B cell (primary cell): ENCODE data around the gene ITPRIPL2. TPM values are rescaled to one million over a fixed set of nuclear protein-coding genes. Genes with fewer than 3 reads are reported as not detected.

Experiments
- ATAC-seq: fragments of 200-7000 bp; cut with Tn5 transposase; one replicate; pipeline ENCODE4 v1.10.0; 2021; ENCODE audit warnings: low read depth, mild to moderate bottlenecking, moderate number of reproducible peaks, moderate library complexity
- CTCF ChIA-PET: fragments of 350-600 bp; sonication (Branson Sonifier 250); formaldehyde crosslinking; loops from one replicate; lab custom pipeline; 2021; ENCODE audit warnings: antibody characterized with exemption, inconsistent platforms; lab: Charles Lee
- POLR2A ChIA-PET: fragments of 350-600 bp; sonication (Branson Sonifier 250); formaldehyde crosslinking; loops from one replicate; lab custom pipeline; 2021; ENCODE audit warnings: antibody characterized with exemption; lab: Charles Lee
- DNase-seq: peaks from one replicate; pipeline ENCODE4 v3.0.0; 2013
- H2AFZ ChIP-seq: 2 replicates; pipeline ENCODE4 v1.6.1; 2012; ENCODE audit warnings: mild to moderate bottlenecking, low read depth, low read length; ENCODE audit not compliant: insufficient read depth, poor library complexity, severe bottlenecking
- H3K27ac ChIP-seq, 2 donors: 1 replicate in 1 of 2; 2 replicates in 1 of 2; pipeline ENCODE4 v1.5.1; 2012 to 2013; ENCODE audit warnings: low read length in 2 of 2, mild to moderate bottlenecking in 2 of 2, moderate library complexity in 1 of 2
- H3K27me3 ChIP-seq, 4 experiments: fragments of 200-600 bp in 1 of 4; sonication (generic) in 1 of 4; replicated peaks in 1 of 4; 1 replicate in 2 of 4; 2 replicates in 2 of 4; pipeline versions ENCODE4 v1.6.1 to v1.7.0; 2013 to 2016; ENCODE audit warnings: low read length in 3 of 4, mild to moderate bottlenecking in 2 of 4, mixed read lengths in 1 of 4, moderate library complexity in 1 of 4; ENCODE audit not compliant: insufficient read depth in 4 of 4, control insufficient read depth in 3 of 4; ENCODE audit errors: control extremely low read depth in 1 of 4
- H3K36me3 ChIP-seq, 2 experiments: replicated peaks in 1 of 2; 1 replicate in 1 of 2; 2 replicates in 1 of 2; pipeline versions ENCODE4 v1.6.1 to v1.7.1; 2013; ENCODE audit warnings: low read length in 1 of 2; ENCODE audit not compliant: insufficient read depth in 2 of 2, control insufficient read depth in 1 of 2; ENCODE audit errors: control extremely low read depth in 1 of 2, extremely low read depth in 1 of 2
- H3K4me1 ChIP-seq, 2 donors: fragments of 200-600 bp in 1 of 2; sonication (generic) in 1 of 2; 1 replicate in 1 of 2; 2 replicates in 1 of 2; pipeline versions ENCODE4 v1.5.1 to v1.6.1; 2013 to 2017; ENCODE audit warnings: low read length in 2 of 2; ENCODE audit not compliant: control insufficient read depth in 2 of 2, insufficient read depth in 2 of 2
- H3K4me2 ChIP-seq: replicated peaks from 2 replicates; pipeline ENCODE3; 2012; ENCODE audit warnings: mild to moderate bottlenecking, low read depth, low read length; ENCODE audit not compliant: poor library complexity, severe bottlenecking
- H3K4me3 ChIP-seq, 5 experiments: fragments of 200-600 bp in 1 of 5; sonication (generic) in 1 of 5; 1 replicate in 3 of 5; 2 replicates in 2 of 5; pipeline versions ENCODE4 v1.5.1 to v1.7.0; 2011 to 2016; ENCODE audit warnings: low read length in 4 of 5, mild to moderate bottlenecking in 4 of 5, low read depth in 2 of 5, control low read depth in 1 of 5, moderate library complexity in 1 of 5; ENCODE audit not compliant: insufficient read depth in 1 of 5; ENCODE audit errors: control extremely low read depth in 1 of 5, extremely low read depth in 1 of 5
- H3K79me2 ChIP-seq: fragments of 200-600 bp; sonication (generic); one replicate; pipeline ENCODE4 v1.6.0; 2016; ENCODE audit warnings: low read length; ENCODE audit not compliant: control insufficient read depth, insufficient read depth
- H3K9ac ChIP-seq: fragments of 200-600 bp; sonication (generic); 2 replicates; pipeline ENCODE4 v1.6.1; 2017; ENCODE audit warnings: mild to moderate bottlenecking, low read length, moderate library complexity
- H3K9me3 ChIP-seq, 3 donors: one replicate each; pipeline versions ENCODE4 v1.6.1 to v1.7.1; 2013; ENCODE audit warnings: low read length in 2 of 3; ENCODE audit not compliant: control insufficient read depth in 2 of 3, insufficient read depth in 1 of 3; ENCODE audit errors: control extremely low read depth in 1 of 3
- H4K20me1 ChIP-seq: 2 replicates; pipeline ENCODE4 v1.6.0; 2012; ENCODE audit warnings: mild to moderate bottlenecking, low read length; ENCODE audit not compliant: insufficient read depth, control insufficient read depth, poor library complexity, severe bottlenecking
- H3K27ac Mint-ChIP-seq: one replicate; pipeline ENCODE4 v1.8.0; 2021; ENCODE audit warnings: mixed read lengths
- H3K27me3 Mint-ChIP-seq: one replicate; pipeline ENCODE4 v1.8.0; 2021; ENCODE audit warnings: mixed read lengths
- H3K4me1 Mint-ChIP-seq: one replicate; pipeline ENCODE4 v1.8.0; 2021; ENCODE audit warnings: mixed read lengths
- H3K4me3 Mint-ChIP-seq: one replicate; pipeline ENCODE4 v1.8.0; 2021; ENCODE audit warnings: mixed read lengths
- H3K9me3 Mint-ChIP-seq: one replicate; pipeline ENCODE4 v1.8.0; 2022; ENCODE audit warnings: mixed read lengths; ENCODE audit not compliant: insufficient read depth
- EZH2 ChIP-seq: IDR thresholded peaks from 2 replicates; pipeline ENCODE4 v1.6.1; 2012; ENCODE audit warnings: borderline replicate concordance, low read depth, mild to moderate bottlenecking, moderate library complexity, low read length; ENCODE audit not compliant: insufficient read depth, poor library complexity, severe bottlenecking
- WGBS: methylation state at CpG from one replicate; pipeline ENCODE4 v1.1.5; 2013; ENCODE audit warnings: missing lambda C conversion rate; ENCODE audit not compliant: insufficient coverage; 5-methylcytosine and 5-hydroxymethylcytosine counted together
- intact Hi-C: fragments of 100-400 bp; cut with micrococcal nuclease; formaldehyde crosslinking; loops from one replicate; pipeline ENCODE4 v1.10.0; 2022
- polyA plus RNA-seq: library from polyadenylated mRNA; depleted of rRNA; stranded (reverse); fragments of >200 nt; gene quantifications from 2 replicates; pipeline ENCODE4 v1.2.3, GENCODE V29; 2012
- total RNA-seq, 2 donors: library from RNA; stranded (reverse); fragments of 120-200 nt in 1 of 2; gene quantifications; 1 replicate in 1 of 2; 2 replicates in 1 of 2; pipeline versions ENCODE4 v1.2.3 to v1.2.4, GENCODE V29; 2013 to 2022
- TF ChIP-seq, protein P1 (sequence below): fragments of 200-600 bp; IDR thresholded peaks from one replicate; pipeline ENCODE4 v1.8.0; 2022; ENCODE audit warnings: antibody characterized with exemption, mild to moderate bottlenecking

Gene ITPRIPL2
- total and polyA plus RNA-seq, 2 donors (not counting 1 experiment from before 2014, with no cell fraction given), result 1.1 to 15.4 TPM

DNA sequence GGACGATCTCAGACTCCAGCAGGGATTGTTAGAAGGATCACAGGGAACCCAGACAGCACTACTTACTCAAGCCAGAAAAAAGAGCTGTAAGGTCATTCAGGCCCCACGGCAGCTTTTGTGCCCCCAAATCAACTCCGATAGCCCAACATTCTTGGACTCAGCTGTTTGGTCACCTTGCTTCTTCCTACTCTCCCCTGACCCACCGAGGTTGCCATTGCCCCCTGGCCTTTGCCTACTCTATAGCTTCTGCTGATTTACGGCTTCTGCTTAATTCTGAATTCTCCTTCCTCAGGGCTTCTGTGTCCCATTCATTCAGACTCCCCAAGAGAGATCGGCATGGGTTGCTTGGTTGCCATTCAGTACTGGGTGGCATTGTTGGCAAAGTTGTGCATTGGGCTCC is 8.6 kb upstream of the ITPRIPL2 start:
- Mint-ChIP-seq H3K4me1 (peaks cover 10% of the 10 kb centered on the region), H3K4me3 (no peak overlapping the region), H3K9me3 (no peaks in the 10 kb centered on the region), H3K27me3 (no peaks in the 10 kb centered on the region), H3K27ac (no peak overlapping the region)
- intact Hi-C loops, result no loop called here
- no peaks in the 10 kb centered on the region for H3K36me3 ChIP-seq
- TF ChIP-seq, protein P1, sequence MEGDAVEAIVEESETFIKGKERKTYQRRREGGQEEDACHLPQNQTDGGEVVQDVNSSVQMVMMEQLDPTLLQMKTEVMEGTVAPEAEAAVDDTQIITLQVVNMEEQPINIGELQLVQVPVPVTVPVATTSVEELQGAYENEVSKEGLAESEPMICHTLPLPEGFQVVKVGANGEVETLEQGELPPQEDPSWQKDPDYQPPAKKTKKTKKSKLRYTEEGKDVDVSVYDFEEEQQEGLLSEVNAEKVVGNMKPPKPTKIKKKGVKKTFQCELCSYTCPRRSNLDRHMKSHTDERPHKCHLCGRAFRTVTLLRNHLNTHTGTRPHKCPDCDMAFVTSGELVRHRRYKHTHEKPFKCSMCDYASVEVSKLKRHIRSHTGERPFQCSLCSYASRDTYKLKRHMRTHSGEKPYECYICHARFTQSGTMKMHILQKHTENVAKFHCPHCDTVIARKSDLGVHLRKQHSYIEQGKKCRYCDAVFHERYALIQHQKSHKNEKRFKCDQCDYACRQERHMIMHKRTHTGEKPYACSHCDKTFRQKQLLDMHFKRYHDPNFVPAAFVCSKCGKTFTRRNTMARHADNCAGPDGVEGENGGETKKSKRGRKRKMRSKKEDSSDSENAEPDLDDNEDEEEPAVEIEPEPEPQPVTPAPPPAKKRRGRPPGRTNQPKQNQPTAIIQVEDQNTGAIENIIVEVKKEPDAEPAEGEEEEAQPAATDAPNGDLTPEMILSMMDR, result no peak
- no peak for TF ChIP-seq EZH2
- H3K9me3 ChIP-seq, result peaks cover 0 to 3% (median 0%) of the 10 kb centered on the region in 3 donors
- H3K27ac ChIP-seq, result no peak overlapping the region
- POLR2A ChIA-PET, result no interaction called here
- H3K4me2 ChIP-seq, result no peak overlapping the region
- H3K4me1 ChIP-seq, result no peaks in the 10 kb centered on the region
- H2AFZ ChIP-seq, result no peak overlapping the region
- H3K79me2 ChIP-seq, result no peaks in the 10 kb centered on the region
- ATAC-seq (no peak), DNase-seq (no peak)
- 92% methylated on average over 6 of the region's 6 CpGs for WGBS
- peaks cover 0 to 2% (median 0%) of the 10 kb centered on the region in 4 experiments for H3K27me3 ChIP-seq
- CTCF ChIA-PET, result interaction anchor here (1.2 kb wide), 1 partner anchor 19 kb away, joined by 3 read pairs; no protein-coding TSS in a partner anchor
- no peak overlapping the region for H3K9ac ChIP-seq
- no peaks in the 10 kb centered on the region for H4K20me1 ChIP-seq
- no peak overlapping the region for H3K4me3 ChIP-seq

DNA sequence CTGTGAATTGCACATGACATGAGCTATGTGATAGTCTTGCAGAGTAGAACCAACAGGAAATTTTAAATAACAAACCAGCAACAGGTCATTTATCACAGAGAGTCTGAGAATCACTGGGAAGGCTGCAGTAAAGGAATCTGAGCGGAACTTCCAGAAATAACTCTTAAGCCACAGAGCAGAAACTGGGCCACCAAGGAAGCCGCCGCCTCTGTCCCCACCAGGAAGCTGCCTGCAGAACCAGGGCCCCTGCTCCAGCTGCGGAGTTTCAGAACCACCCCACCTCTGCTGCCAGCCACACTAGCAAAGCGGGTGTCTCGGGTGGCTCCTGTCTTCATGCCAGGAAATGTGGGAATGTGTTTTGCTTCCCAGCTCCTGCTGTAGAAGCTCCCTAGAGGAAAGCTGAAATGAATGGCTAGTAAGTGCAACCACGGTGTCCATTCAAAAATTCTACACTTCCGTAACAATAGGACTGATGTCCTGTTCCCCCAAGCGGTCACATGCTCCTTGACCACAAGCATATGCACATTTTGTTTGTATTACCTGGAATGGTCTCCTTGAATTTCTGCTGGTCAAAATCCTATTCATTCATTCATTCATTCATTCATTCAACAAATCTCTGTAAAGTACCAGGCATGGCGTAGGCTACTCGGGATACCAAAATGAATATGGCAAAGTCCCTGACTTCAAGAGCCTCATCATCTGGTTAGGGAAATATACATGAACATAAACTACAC is 7.7 kb upstream of the ITPRIPL2 start:
- Mint-ChIP-seq H3K27ac (no peak overlapping the region), H3K9me3 (no peaks in the 10 kb centered on the region), H3K4me1 (peaks cover 10% of the 10 kb centered on the region), H3K4me3 (no peak overlapping the region), H3K27me3 (no peaks in the 10 kb centered on the region)
- ChIA-PET CTCF (interaction anchor here (1.2 kb wide), 1 partner anchor 20 kb away, joined by 3 read pairs; no protein-coding TSS in a partner anchor), POLR2A (no interaction called here)
- no peak overlapping the region for H3K4me2 ChIP-seq
- ATAC-seq (no peak), DNase-seq (no peak)
- intact Hi-C loops, result no loop called here
- H3K4me3 ChIP-seq, result no peak overlapping the region
- H3K4me1 ChIP-seq, result no peaks in the 10 kb centered on the region
- no peaks in the 10 kb centered on the region for H3K79me2 ChIP-seq
- no peaks in the 10 kb centered on the region for H3K27me3 ChIP-seq
- no peak overlapping the region for H3K27ac ChIP-seq
- TF ChIP-seq EZH2, result no peak
- TF ChIP-seq, protein P1, result no peak
- no peaks in the 10 kb centered on the region for H4K20me1 ChIP-seq
- H2AFZ ChIP-seq, result no peak overlapping the region
- WGBS, result 59% methylated on average over 7 of the region's 11 CpGs
- no peaks in the 10 kb centered on the region for H3K9me3 ChIP-seq
- no peak overlapping the region for H3K9ac ChIP-seq
- no peaks in the 10 kb centered on the region for H3K36me3 ChIP-seq
